HG03342 (cell line): ENCODE data around the gene SRC.

Source experiments
- ATAC-seq: cut with Tn5 transposase; IDR thresholded peaks from one replicate; pipeline ENCODE4 v1.9.1; 2021; ENCODE audit warnings: mild to moderate bottlenecking, moderate library complexity; ENCODE audit not compliant: unreplicated experiment

Gene SRC

GRCh38 chr20:37345339-37346235, at the start of gene SRC:
Gene SRC (plus strand): TSS chr20:37346140. CDS start chr20:37384154, 38,014 bp downstream.
- ATAC-seq: no peak

- ATAC-seq: no peak
Observed at GRCh38 chr20:37296371-37296770, 49.6 kb upstream of the SRC start.

GRCh38 chr20:37297066-37297736, 48.7 kb upstream of the SRC start:
- ATAC-seq: no peak

GRCh38 chr20:37298190-37298939, 47.6 kb upstream of the SRC start:
- peak; percentile 49 for ATAC-seq

GRCh38 chr20:37299718-37300528, 46.0 kb upstream of the SRC start:
- ATAC-seq: no peak

GRCh38 chr20:37301120-37301519, 44.8 kb upstream of the SRC start:
- no peak for ATAC-seq

- ATAC-seq: no peak
Observed at GRCh38 chr20:37301558-37301957, 44.4 kb upstream of the SRC start.

- no peak for ATAC-seq
Observed at GRCh38 chr20:37302981-37303380, 43.0 kb upstream of the SRC start.

- no peak for ATAC-seq
Observed at GRCh38 chr20:37303637-37304036, 42.3 kb upstream of the SRC start.

- no peak for ATAC-seq
Observed at GRCh38 chr20:37305079-37305478, 40.9 kb upstream of the SRC start.

- ATAC-seq: no peak
Observed at GRCh38 chr20:37305839-37306238, 40.1 kb upstream of the SRC start.

- ATAC-seq: peak; percentile 82
Observed at GRCh38 chr20:37308086-37309050, 37.6 kb upstream of the SRC start.

GRCh38 chr20:37309290-37309689, 36.6 kb upstream of the SRC start:
- no peak for ATAC-seq

GRCh38 chr20:37309936-37310590, 35.9 kb upstream of the SRC start:
- no peak for ATAC-seq

GRCh38 chr20:37310951-37311350, 35.0 kb upstream of the SRC start:
- no peak for ATAC-seq

- no peak for ATAC-seq
Observed at GRCh38 chr20:37311710-37312355, 34.1 kb upstream of the SRC start.

GRCh38 chr20:37313546-37314091, 32.3 kb upstream of the SRC start:
- ATAC-seq: no peak

GRCh38 chr20:37314099-37314498, 31.8 kb upstream of the SRC start:
- no peak for ATAC-seq
